Tibial nerve (tissue), 4 donors: ENCODE measurements around the gene MEFV. TPM values are rescaled to one million over a fixed set of nuclear protein-coding genes. Genes with fewer than 3 reads are reported as not detected.

Source experiments
- DNase-seq, 2 donors: peaks; one replicate each; pipeline ENCODE4 v3.0.0-alpha.2; 2019; ENCODE audit warnings: low spot score in 2 of 2
- H3K27ac ChIP-seq, 4 donors: fragments of 200-600 bp; sonication (generic) in 3 of 4; one replicate each; pipeline ENCODE4 v1.5.1; 2017 to 2019; ENCODE audit warnings: mild to moderate bottlenecking in 1 of 4
- H3K27me3 ChIP-seq, 2 donors: fragments of 200-600 bp; sonication (generic) in 1 of 2; one replicate each; pipeline versions ENCODE4 v1.5.1 to v1.6.0; 2017 to 2019
- H3K36me3 ChIP-seq, 3 donors: fragments of 200-600 bp; sonication (generic); one replicate each; pipeline ENCODE4 v1.5.1; 2018 to 2019
- H3K4me1 ChIP-seq, 4 donors: fragments of 200-600 bp; sonication (generic) in 3 of 4; one replicate each; pipeline ENCODE4 v1.5.1; 2017 to 2019
- H3K4me3 ChIP-seq, 4 donors: fragments of 200-600 bp; sonication (generic) in 3 of 4; one replicate each; pipeline ENCODE4 v1.5.1; 2017 to 2019; ENCODE audit warnings: mild to moderate bottlenecking in 1 of 4, moderate library complexity in 1 of 4
- H3K9me3 ChIP-seq, 4 donors: fragments of 200-600 bp; sonication (generic) in 3 of 4; one replicate each; pipeline ENCODE4 v1.5.1; 2017 to 2019
- CTCF ChIP-seq, 5 experiments: fragments of 200-600 bp in 3 of 5; fragments of 450-650 bp in 2 of 5; sonication (generic) in 3 of 5; IDR thresholded peaks; one replicate each; pipeline ENCODE4 v1.5.1; 2016 to 2019; ENCODE audit warnings: antibody characterized with exemption in 5 of 5, mild to moderate bottlenecking in 3 of 5, moderate library complexity in 2 of 5
- EP300 ChIP-seq, 2 donors: sonication (generic); formaldehyde crosslinking; IDR thresholded peaks; one replicate each; pipeline ENCODE4 v1.6.1; 2017; ENCODE audit warnings: antibody characterized with exemption in 2 of 2, mild to moderate bottlenecking in 1 of 2
- POLR2A ChIP-seq, 2 donors: fragments of 450-650 bp; IDR thresholded peaks; one replicate each; pipeline ENCODE4 v1.6.1; 2017; ENCODE audit warnings: antibody characterized with exemption in 2 of 2, mild to moderate bottlenecking in 2 of 2, moderate library complexity in 2 of 2
- WGBS, 2 donors: methylation state at CpG; one replicate each; pipeline ENCODE4 v1.1.5; 2018; 5-methylcytosine and 5-hydroxymethylcytosine counted together
- total RNA-seq, 4 donors: library from RNA; depleted of rRNA; stranded (reverse); fragments of >200 nt; gene quantifications; one replicate each; pipeline ENCODE4 v1.1.0, GENCODE V29; 2016

MEFV gene
- total RNA-seq, 4 donors from 2014 or later, result 0.39 to 8.1 (median 1.1) TPM

GRCh38 chr16:3266873-3267537 lies 10.6 kb upstream of the MEFV start:
- DNase-seq, result no peak
- TF ChIP-seq EP300 (IDR thresholded peaks at IDR 0.05), result no peak
- TF ChIP-seq POLR2A (IDR thresholded peaks at IDR 0.05), result no peak
- peak in 2 of 5 experiments; percentile 16 to 26 for TF ChIP-seq CTCF (IDR thresholded peaks at IDR 0.05)
- Histone ChIP-seq H3K4me3 (no peak overlapping the region), H3K27me3 (no peaks in the 10 kb centered on the region), H3K4me1 (peaks cover 0 to 31% (median 0%) of the 10 kb centered on the region in 4 donors), H3K27ac (no peak overlapping the region), H3K9me3 (peaks cover 0 to 58% (median 0%) of the 10 kb centered on the region in 4 donors), H3K36me3 (peaks cover 0 to 51% (median 0%) of the 10 kb centered on the region in 3 donors)
- WGBS, 2 donors, result 48 to 49% methylated on average over 5 of the region's 5 CpGs

GRCh38 chr16:3264137-3265036 lies 8.0 kb upstream of the MEFV start:
- peaks cover 0 to 46% (median 0%) of the 10 kb centered on the region in 3 donors for H3K36me3 ChIP-seq
- H3K27ac ChIP-seq, result peak overlapping the region; percentile 95 to 99 (median 96)
- peaks cover 0 to 31% (median 0%) of the 10 kb centered on the region in 4 donors for H3K4me1 ChIP-seq
- DNase-seq, result peak; percentile 78 to 86
- TF ChIP-seq CTCF (IDR thresholded peaks at IDR 0.05) (peak in 2 of 5 experiments; percentile 7 to 55), POLR2A (IDR thresholded peaks at IDR 0.05) (peak; percentile 81 to 88), EP300 (IDR thresholded peaks at IDR 0.05) (peak; percentile 29 to 90)
- 2 to 3% methylated on average over 51 to 57 of the region's 77 CpGs for WGBS, 2 donors
- H3K4me3 ChIP-seq, result peak overlapping the region; percentile 67 to 90 (median 78)
- peaks cover 0 to 41% (median 0%) of the 10 kb centered on the region in 4 donors for H3K9me3 ChIP-seq
- H3K27me3 ChIP-seq, result no peaks in the 10 kb centered on the region

GRCh38 chr16:3262517-3262916 lies 6.1 kb upstream of the MEFV start:
- 91 to 97% methylated on average over 3 to 4 of the region's 4 CpGs for WGBS, 2 donors
- Histone ChIP-seq H3K9me3 (peaks cover 0 to 28% (median 0%) of the 10 kb centered on the region in 4 donors), H3K4me3 (no peak overlapping the region), H3K4me1 (peaks cover 0 to 31% (median 0%) of the 10 kb centered on the region in 4 donors), H3K36me3 (peaks cover 0 to 27% (median 0%) of the 10 kb centered on the region in 3 donors), H3K27ac (no peak overlapping the region), H3K27me3 (no peaks in the 10 kb centered on the region)
- no peak for DNase-seq
- no peak for TF ChIP-seq POLR2A (IDR thresholded peaks at IDR 0.05)
- no peak for TF ChIP-seq EP300 (IDR thresholded peaks at IDR 0.05)
- no peak for TF ChIP-seq CTCF (IDR thresholded peaks at IDR 0.05)

GRCh38 chr16:3259836-3260235 lies 3.4 kb upstream of the MEFV start:
- Histone ChIP-seq H3K4me1 (peaks cover 0 to 9% (median 2%) of the 10 kb centered on the region in 4 donors), H3K4me3 (no peak overlapping the region), H3K9me3 (peaks cover 0 to 4% (median 0%) of the 10 kb centered on the region in 4 donors), H3K36me3 (peaks cover 0 to under 1% (median 0%) of the 10 kb centered on the region in 3 donors), H3K27me3 (no peaks in the 10 kb centered on the region), H3K27ac (no peak overlapping the region)
- DNase-seq, result no peak
- 84 to 86% methylated on average over 8 of the region's 8 CpGs for WGBS, 2 donors
- TF ChIP-seq CTCF (IDR thresholded peaks at IDR 0.05) (no peak), EP300 (IDR thresholded peaks at IDR 0.05) (no peak), POLR2A (IDR thresholded peaks at IDR 0.05) (no peak)
